K562 (cell line): ENCODE data around the gene MAGI2. TPM values are rescaled to one million over a fixed set of nuclear protein-coding genes. Genes with fewer than 3 reads are reported as not detected.

Source experiments
- ATAC-seq: fragments of 200-7000 bp; cut with Tn5 transposase; 3 replicates; pipeline ENCODE4 v1.9.1; 2020; ENCODE audit warnings: moderate library complexity
- BruUV-seq: library from RNA; stranded (reverse); fragments of 400-500 nt; replicated peaks from 2 replicates; lab custom pipeline; 2021; lab: Mats Ljungman, UMichigan
- CTCF ChIA-PET: fragments of 300-600 bp; formaldehyde crosslinking; extraction: SDS; loops from one replicate; lab custom pipeline; 2021; ENCODE audit warnings: low intra/inter-chr PET ratio; lab: Yijun Ruan, JAX
- POLR2A ChIA-PET: fragments of 300-600, 350-650 bp; sonication (Branson Sonifier 250); formaldehyde crosslinking; extraction: SDS; loops from one replicate; lab custom pipeline; 2021; ENCODE audit warnings: antibody characterized with exemption, inconsistent platforms; lab: Yijun Ruan, JAX
- DNase-seq, 4 experiments: peaks; one replicate each; pipeline versions ENCODE4 v3.0.0 to v3.0.0-alpha.2; 2011 to 2018; ENCODE audit warnings: low spot score in 3 of 4, mixed read lengths in 3 of 4; ENCODE audit errors: extremely low read depth in 1 of 4
- FAIRE-seq: peaks from 2 replicates; lab custom pipeline; 2011; peaks lifted over from hg19 to GRCh38; lab: Jason Lieb, UNC
- H2AFZ ChIP-seq: 2 replicates; pipeline ENCODE4 v1.6.0; 2011; ENCODE audit warnings: low read depth, low read length, control low read depth, inconsistent platforms
- H3K27ac ChIP-seq: fragments of 200-600 bp; 3 replicates; pipeline ENCODE4 v1.8.0; 2011; ENCODE audit warnings: low read depth, mild to moderate bottlenecking, control low read depth, inconsistent platforms, low read length, moderate library complexity, mixed read lengths; ENCODE audit errors: extremely low read depth
- H3K27me3 ChIP-seq, 2 experiments: fragments of 300-600 bp in 1 of 2; 2 replicates in 1 of 2; 3 replicates in 1 of 2; pipeline versions ENCODE4 v1.6.0 to v1.8.0; 2011; ENCODE audit warnings: inconsistent platforms in 2 of 2, low read length in 2 of 2, mild to moderate bottlenecking in 1 of 2, mixed read lengths in 1 of 2, moderate library complexity in 1 of 2; ENCODE audit not compliant: control insufficient read depth in 2 of 2, insufficient read depth in 2 of 2
- H3K36me3 ChIP-seq: fragments of 300-600 bp; 3 replicates; pipeline ENCODE4 v1.8.0; 2011; ENCODE audit warnings: mild to moderate bottlenecking, low read length, inconsistent platforms; ENCODE audit not compliant: control insufficient read depth, insufficient read depth
- H3K4me1 ChIP-seq, 2 experiments: fragments of 200-600 bp in 1 of 2; replicated peaks in 1 of 2; 2 replicates in 1 of 2; 3 replicates in 1 of 2; pipeline versions ENCODE4 v1.5.1 to v1.8.0; 2011; ENCODE audit warnings: inconsistent platforms in 2 of 2, low read length in 2 of 2, mild to moderate bottlenecking in 1 of 2, mixed read lengths in 1 of 2, moderate library complexity in 1 of 2; ENCODE audit not compliant: control insufficient read depth in 2 of 2, insufficient read depth in 2 of 2
- H3K4me2 ChIP-seq: 2 replicates; pipeline ENCODE4 v1.6.1; 2011; ENCODE audit warnings: low read length, control low read depth, inconsistent platforms, mixed read lengths; ENCODE audit not compliant: insufficient read depth
- H3K4me3 ChIP-seq: fragments of 200-600 bp; sonication (generic), shearing (Covaris generic); 2 replicates; pipeline ENCODE4 v1.5.1; 2016; ENCODE audit warnings: control low read depth, inconsistent platforms
- H3K79me2 ChIP-seq: fragments of 200-600 bp; 3 replicates; pipeline ENCODE4 v1.8.0; 2011; ENCODE audit warnings: low read length, inconsistent platforms; ENCODE audit not compliant: control insufficient read depth, insufficient read depth
- H3K9ac ChIP-seq, 2 experiments: 2 replicates each; pipeline versions ENCODE4 v1.6.0 to v1.6.1; 2011; ENCODE audit warnings: low read depth in 2 of 2, low read length in 2 of 2, control low read depth in 1 of 2, inconsistent platforms in 1 of 2, mild to moderate bottlenecking in 1 of 2, mixed read lengths in 1 of 2; ENCODE audit not compliant: insufficient read depth in 1 of 2
- H3K9me1 ChIP-seq: one replicate; pipeline ENCODE4 v1.6.0; 2011; ENCODE audit warnings: inconsistent platforms, mild to moderate bottlenecking, low read length, moderate library complexity; ENCODE audit not compliant: control insufficient read depth, insufficient read depth
- H3K9me3 ChIP-seq: replicated peaks from 2 replicates; pipeline ENCODE4 v1.5.1; 2011; ENCODE audit warnings: low read depth, low read length, inconsistent platforms; ENCODE audit not compliant: control insufficient read depth, insufficient read depth
- H4K20me1 ChIP-seq: replicated peaks from 2 replicates; pipeline ENCODE4 v1.6.1; 2011; ENCODE audit warnings: low read length, inconsistent platforms, mixed read lengths; ENCODE audit not compliant: control insufficient read depth, insufficient read depth
- CBX1 ChIP-seq: sonication (generic); IDR thresholded peaks from 2 replicates; pipeline ENCODE4 v1.6.1; 2016; ENCODE audit warnings: antibody characterized with exemption, low read depth, mild to moderate bottlenecking
- FOXA1 ChIP-seq: fragments of 450-650 bp; IDR thresholded peaks from 2 replicates; pipeline ENCODE4 v1.6.1; 2016; ENCODE audit warnings: mild to moderate bottlenecking, borderline replicate concordance
- HMG20B ChIP-seq: fragments of 250-450 bp; sonication (Bioruptor Pico); IDR thresholded peaks from 2 replicates; pipeline ENCODE4 v1.5.0; 2021; ENCODE audit warnings: mild to moderate bottlenecking
- ZNF79 ChIP-seq: fragments of 250-450 bp; sonication (Bioruptor Pico); IDR thresholded peaks from 2 replicates; pipeline ENCODE4 v1.4.0; 2020; ENCODE audit warnings: low read depth, mild to moderate bottlenecking, moderate library complexity
- WGBS: fragments of 100-300 bp; shearing (Covaris generic); methylation state at CpG from one replicate; pipeline ENCODE4 v1.1.6; 2016; ENCODE audit warnings: low coverage, mixed read lengths; ENCODE audit not compliant: insufficient coverage; ENCODE audit errors: missing lambda C conversion rate; 5-methylcytosine and 5-hydroxymethylcytosine counted together
- in situ Hi-C: fragments of 300-500 bp; cut with MboI; formaldehyde crosslinking; loops from 4 replicates; pipeline ENCODE4 v1.15.0; 2018; ENCODE audit warnings: inconsistent platforms, mixed read lengths
- intact Hi-C: fragments of 100-400 bp; cut with micrococcal nuclease; formaldehyde crosslinking; loops from 2 replicates; pipeline ENCODE4 v1.14.2; 2022
- polyA plus RNA-seq, 8 experiments: library from polyadenylated mRNA; depleted of rRNA in 4 of 8; stranded (reverse) in 5 of 8; unstranded in 3 of 8; fragments of >200 nt; fragmentation: Nextera tagmentation in 2 of 8; fragmentation: Illumina TruSeq in 1 of 8; extraction: Ambion mirVana in 2 of 8; extraction: Trizol in 1 of 8; gene quantifications; 2 replicates each; pipeline versions ENCODE4 v1.2.1 to v1.2.3, GENCODE V29; 2011 to 2014; ENCODE audit warnings: inconsistent platforms in 1 of 8, missing spikeins in 1 of 8
- total RNA-seq, 7 experiments: library from RNA; depleted of rRNA in 6 of 7; stranded (reverse); fragments of >200 nt in 6 of 7; fragmentation: Illumina TruSeq in 2 of 7; extraction: Trizol in 2 of 7; gene quantifications; 2 replicates each; pipeline versions ENCODE4 v1.2.1 to v1.2.3, GENCODE V29; 2011 to 2021; ENCODE audit warnings: low replicate concordance in 1 of 7
- TF ChIP-seq, protein P1 (sequence below): fragments of 200-800 bp; sonication (Bioruptor generic); IDR thresholded peaks from 2 replicates; pipeline ENCODE4 v1.6.1; 2017; ENCODE audit warnings: missing genetic modification characterization, missing compliant biosample characterization
- TF ChIP-seq, protein P2 (sequence below): fragments of 150-350 bp; IDR thresholded peaks from 2 replicates; pipeline ENCODE4 v1.6.1; 2014; ENCODE audit warnings: low read depth, mild to moderate bottlenecking, low read length, borderline replicate concordance

Gene MAGI2
- total and polyA plus RNA-seq, 9 of the 15 experiments (the other 6 are each of a cell fraction or from before 2014, with no cell fraction given) = 0.27 to 1.4 (median 0.70) TPM

DNA sequence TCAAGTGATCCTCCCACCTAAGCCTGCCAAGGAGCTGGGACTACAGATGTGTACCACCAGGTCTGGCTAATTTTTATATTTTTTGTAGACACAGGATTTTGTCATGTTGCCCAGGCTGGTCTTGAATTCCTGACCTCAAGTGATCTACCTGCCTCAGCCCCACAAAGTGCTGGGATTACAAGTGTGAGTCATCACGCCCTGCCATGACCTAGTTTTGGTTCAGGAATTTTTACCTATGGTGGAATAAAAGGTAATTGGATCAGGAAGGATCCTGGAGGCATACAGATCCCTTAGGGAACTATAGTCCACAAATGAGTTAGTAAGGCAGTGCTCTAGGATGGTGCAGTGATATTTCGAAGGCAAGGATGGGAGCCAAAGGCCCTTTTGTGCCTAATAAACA is 937.0 kb downstream of the MAGI2 start:
- Histone ChIP-seq H4K20me1 (no peaks in the 10 kb centered on the region), H3K4me3 (no peak overlapping the region), H3K4me2 (no peak overlapping the region), H3K27me3 (no peaks in the 10 kb centered on the region), H3K9ac (no peak overlapping the region), H3K9me3 (no peaks in the 10 kb centered on the region), H2AFZ (no peak overlapping the region), H3K9me1 (no peaks in the 10 kb centered on the region), H3K79me2 (no peaks in the 10 kb centered on the region), H3K4me1 (no peaks in the 10 kb centered on the region)
- ChIA-PET POLR2A (no interaction called here), CTCF (no interaction called here)
- no peak for ATAC-seq
- DNase-seq = no peak
- WGBS = 0% methylated on average over 2 of the region's 2 CpGs
- no TSS peak for BruUV-seq
- in situ Hi-C loops = no loop called here
- FAIRE-seq = no peak
- TF ChIP-seq CBX1 = no peak
- no peak for TF ChIP-seq ZNF79
- no peak for TF ChIP-seq HMG20B (CRISPR knock-in tag)
- TF ChIP-seq, protein P1, sequence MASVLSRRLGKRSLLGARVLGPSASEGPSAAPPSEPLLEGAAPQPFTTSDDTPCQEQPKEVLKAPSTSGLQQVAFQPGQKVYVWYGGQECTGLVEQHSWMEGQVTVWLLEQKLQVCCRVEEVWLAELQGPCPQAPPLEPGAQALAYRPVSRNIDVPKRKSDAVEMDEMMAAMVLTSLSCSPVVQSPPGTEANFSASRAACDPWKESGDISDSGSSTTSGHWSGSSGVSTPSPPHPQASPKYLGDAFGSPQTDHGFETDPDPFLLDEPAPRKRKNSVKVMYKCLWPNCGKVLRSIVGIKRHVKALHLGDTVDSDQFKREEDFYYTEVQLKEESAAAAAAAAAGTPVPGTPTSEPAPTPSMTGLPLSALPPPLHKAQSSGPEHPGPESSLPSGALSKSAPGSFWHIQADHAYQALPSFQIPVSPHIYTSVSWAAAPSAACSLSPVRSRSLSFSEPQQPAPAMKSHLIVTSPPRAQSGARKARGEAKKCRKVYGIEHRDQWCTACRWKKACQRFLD (CRISPR knock-in tag) = no peak
- TF ChIP-seq, protein P2, sequence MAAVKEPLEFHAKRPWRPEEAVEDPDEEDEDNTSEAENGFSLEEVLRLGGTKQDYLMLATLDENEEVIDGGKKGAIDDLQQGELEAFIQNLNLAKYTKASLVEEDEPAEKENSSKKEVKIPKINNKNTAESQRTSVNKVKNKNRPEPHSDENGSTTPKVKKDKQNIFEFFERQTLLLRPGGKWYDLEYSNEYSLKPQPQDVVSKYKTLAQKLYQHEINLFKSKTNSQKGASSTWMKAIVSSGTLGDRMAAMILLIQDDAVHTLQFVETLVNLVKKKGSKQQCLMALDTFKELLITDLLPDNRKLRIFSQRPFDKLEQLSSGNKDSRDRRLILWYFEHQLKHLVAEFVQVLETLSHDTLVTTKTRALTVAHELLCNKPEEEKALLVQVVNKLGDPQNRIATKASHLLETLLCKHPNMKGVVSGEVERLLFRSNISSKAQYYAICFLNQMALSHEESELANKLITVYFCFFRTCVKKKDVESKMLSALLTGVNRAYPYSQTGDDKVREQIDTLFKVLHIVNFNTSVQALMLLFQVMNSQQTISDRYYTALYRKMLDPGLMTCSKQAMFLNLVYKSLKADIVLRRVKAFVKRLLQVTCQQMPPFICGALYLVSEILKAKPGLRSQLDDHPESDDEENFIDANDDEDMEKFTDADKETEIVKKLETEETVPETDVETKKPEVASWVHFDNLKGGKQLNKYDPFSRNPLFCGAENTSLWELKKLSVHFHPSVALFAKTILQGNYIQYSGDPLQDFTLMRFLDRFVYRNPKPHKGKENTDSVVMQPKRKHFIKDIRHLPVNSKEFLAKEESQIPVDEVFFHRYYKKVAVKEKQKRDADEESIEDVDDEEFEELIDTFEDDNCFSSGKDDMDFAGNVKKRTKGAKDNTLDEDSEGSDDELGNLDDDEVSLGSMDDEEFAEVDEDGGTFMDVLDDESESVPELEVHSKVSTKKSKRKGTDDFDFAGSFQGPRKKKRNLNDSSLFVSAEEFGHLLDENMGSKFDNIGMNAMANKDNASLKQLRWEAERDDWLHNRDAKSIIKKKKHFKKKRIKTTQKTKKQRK = no peak
- no peak for TF ChIP-seq FOXA1
- TF ChIP-seq, all 486 proteins: peak for 0
- H3K27ac ChIP-seq = no peak overlapping the region
- no peaks in the 10 kb centered on the region for H3K36me3 ChIP-seq
- intact Hi-C loops = no loop called here
